ENCODE measurements around the gene A4GALT.
"Not testable (repeated sequence)": the region's sequence is repeated elsewhere in the genome, so short reads cannot be mapped to it uniquely, and the experiment has no call there.

DNA sequence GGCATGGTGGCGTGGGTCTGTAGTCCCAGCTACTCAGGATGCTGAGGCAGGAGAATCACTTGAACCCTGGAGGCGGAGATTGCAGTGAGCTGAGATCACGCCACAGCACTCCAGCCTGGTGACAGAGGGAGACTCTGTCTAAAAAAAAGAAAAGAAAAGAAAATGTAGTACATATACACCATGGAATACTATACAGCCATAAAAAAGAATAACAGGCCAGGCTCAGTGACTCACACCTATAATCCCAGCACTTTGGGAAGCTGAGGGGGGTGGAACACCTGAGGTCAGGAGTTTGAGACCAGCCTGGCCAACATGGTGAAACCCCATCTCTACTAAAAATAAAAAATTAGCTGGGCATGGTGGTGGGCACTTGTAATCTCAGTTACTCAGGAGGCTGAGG lies 12.7 kb upstream of the A4GALT start:
- TF ChIP-seq, protein P1, sequence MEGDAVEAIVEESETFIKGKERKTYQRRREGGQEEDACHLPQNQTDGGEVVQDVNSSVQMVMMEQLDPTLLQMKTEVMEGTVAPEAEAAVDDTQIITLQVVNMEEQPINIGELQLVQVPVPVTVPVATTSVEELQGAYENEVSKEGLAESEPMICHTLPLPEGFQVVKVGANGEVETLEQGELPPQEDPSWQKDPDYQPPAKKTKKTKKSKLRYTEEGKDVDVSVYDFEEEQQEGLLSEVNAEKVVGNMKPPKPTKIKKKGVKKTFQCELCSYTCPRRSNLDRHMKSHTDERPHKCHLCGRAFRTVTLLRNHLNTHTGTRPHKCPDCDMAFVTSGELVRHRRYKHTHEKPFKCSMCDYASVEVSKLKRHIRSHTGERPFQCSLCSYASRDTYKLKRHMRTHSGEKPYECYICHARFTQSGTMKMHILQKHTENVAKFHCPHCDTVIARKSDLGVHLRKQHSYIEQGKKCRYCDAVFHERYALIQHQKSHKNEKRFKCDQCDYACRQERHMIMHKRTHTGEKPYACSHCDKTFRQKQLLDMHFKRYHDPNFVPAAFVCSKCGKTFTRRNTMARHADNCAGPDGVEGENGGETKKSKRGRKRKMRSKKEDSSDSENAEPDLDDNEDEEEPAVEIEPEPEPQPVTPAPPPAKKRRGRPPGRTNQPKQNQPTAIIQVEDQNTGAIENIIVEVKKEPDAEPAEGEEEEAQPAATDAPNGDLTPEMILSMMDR (IDR thresholded peaks at IDR 0.05 in 4 of 5, conservative IDR thresholded peaks at IDR 0.05 in 1 of 5) = not testable (repeated sequence)
- TF ChIP-seq POLR2A (IDR thresholded peaks at IDR 0.05) = not testable (repeated sequence)

Data from gastrocnemius medialis (tissue), 4 donors.